COLO668 (cell line): ENCODE data around the gene RTF2.
A peak's percentile ranks its signal among the peaks of the same experiment; 100 is the strongest.
"Not testable (repeated sequence)": the region's sequence is repeated elsewhere in the genome, so short reads cannot be mapped to it uniquely, and the experiment has no call there.

Experiments used
- DNase-seq: peaks from one replicate; lab custom pipeline; 2025; ENCODE audit not compliant: unreplicated experiment; lab: John Stamatoyannopoulos, UW

Gene RTF2

GRCh38 chr20:56540415-56540814 lies 72.0 kb downstream of the RTF2 start:
- DNase-seq = no peak

GRCh38 chr20:56542489-56543030 lies 74.1 kb downstream of the RTF2 start:
- DNase-seq = no peak

- no peak for DNase-seq
Measured at GRCh38 chr20:56551571-56551970, 83.1 kb downstream of the RTF2 start.

- DNase-seq = no peak
Measured at GRCh38 chr20:56552911-56553629, 84.6 kb downstream of the RTF2 start.

GRCh38 chr20:56554869-56555268 lies 86.4 kb downstream of the RTF2 start:
- DNase-seq = peak; percentile 65

GRCh38 chr20:56558968-56559367 lies 90.5 kb downstream of the RTF2 start:
- DNase-seq = no peak

GRCh38 chr20:56564526-56564925 lies 96.1 kb downstream of the RTF2 start:
- DNase-seq = not testable (repeated sequence)

- no peak for DNase-seq
Measured at GRCh38 chr20:56565511-56565910, 97.1 kb downstream of the RTF2 start.

GRCh38 chr20:56566621-56567020 lies 98.2 kb downstream of the RTF2 start:
- DNase-seq = no peak
